Subcutaneous preadipocyte (primary cell): Measurements from ENCODE around the gene SYCP2L. TPM values are rescaled to one million over a fixed set of nuclear protein-coding genes. Genes with fewer than 3 reads are reported as not detected.

Experiments used
- total RNA-seq: library from RNA; depleted of rRNA; stranded (reverse); fragments of >200 nt; gene quantifications from 2 replicates; pipeline ENCODE4 v1.2.3, GENCODE V29; 2012

SYCP2L gene
- under 0.01 TPM in 1 of 2 replicates, not detected in the other for total RNA-seq

DNA sequence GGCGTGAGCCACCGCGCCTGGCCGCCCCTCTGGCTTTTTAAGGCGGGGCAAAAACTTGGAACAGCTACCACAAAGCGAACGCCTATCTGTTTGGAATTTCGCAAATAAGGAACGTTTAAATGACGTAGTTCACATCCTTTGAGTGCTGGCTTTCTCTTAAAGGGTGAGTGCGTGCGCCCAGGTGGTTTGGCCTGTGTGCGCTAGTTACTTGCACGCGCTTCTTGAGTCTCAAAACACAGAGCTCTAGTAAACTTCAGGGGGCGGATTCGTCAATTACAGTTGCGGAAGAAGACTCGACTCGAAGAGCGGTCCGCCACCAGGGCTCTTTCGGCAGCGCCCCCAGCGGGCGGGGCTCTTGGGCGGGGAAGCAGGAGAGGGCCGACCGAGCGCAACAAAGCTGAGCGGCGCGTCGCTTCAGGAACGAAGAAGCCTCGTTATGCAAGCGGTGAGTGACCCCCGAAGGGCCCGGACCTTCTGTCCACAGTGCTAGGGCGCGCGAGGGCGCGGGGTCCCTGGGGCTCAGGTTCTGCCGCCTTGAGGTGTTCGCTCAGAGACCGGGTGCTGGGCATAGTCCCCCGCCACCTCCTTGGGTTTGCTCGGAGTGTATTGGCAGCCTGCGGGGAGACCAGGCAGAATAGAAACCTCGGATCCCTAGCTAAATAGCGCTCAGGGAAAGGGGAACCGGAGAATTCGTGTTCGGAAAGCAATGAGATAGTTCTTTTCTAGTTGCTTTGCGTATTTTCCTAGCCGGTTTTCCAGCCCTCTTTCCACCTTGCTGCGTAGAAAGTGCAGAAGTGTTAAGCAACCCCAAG, at the start of gene SYCP2L:
SYCP2L (plus strand) TSS at position 362 of the 812 bp plus-strand sequence; CDS start at position 437, 75 bp downstream.

DNA sequence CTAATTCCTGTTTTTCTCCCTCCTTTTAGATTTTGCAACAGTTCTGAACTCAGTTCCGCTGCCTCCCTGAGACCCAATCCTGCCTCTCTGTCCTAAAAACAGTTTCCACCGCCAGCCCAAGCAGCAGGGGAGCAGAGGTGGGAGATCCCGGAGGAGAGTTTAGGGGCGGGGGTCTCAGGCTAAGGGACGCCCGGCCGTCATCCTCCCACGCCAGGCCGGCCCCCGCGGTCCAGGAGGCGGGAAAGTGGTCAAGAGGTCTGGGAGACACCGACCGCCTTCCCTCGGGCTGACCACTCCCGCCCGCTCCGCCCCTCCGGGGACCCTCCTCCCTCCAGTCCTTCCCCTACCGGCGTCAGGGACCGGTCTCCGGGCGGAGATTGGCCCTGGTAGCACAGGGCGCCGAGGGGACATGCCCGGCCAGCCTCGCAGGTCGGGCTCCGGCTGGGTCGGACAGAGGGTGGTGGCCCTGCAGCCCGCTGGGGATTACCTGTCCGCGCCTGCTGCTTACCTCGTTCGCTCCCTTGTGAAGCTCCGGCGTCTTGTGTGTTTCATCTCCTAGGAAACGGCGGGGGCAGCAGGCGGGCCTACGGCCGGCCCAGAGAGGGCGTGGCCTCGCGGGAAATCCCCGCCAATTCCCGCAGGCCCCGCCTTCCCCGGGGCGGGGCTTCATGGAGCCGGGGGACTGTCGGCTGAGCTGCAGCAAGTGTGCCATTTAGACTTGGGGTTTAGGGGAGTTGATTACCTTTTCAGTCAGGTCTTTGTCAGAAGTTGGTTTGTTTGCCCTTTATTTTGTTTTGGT, 48.7 kb upstream of the SYCP2L start, which contains the start of gene MAK:
MAK (minus strand) TSS at position 545 of the 799 bp plus-strand sequence. CDS start 7,891 bp downstream, outside the sequence.

Other genes with a start within 250 kb of the SYCP2L start
- 0.59 and 1.1 TPM in 2 replicates for gene C6orf52, start 192.4 kb upstream of the SYCP2L start, total RNA-seq
- gene PAK1IP1, start 192.1 kb upstream of the SYCP2L start, total RNA-seq = 22.0 and 26.4 TPM in 2 replicates
- 84.6 and 101 TPM in 2 replicates for gene TMEM14C, start 164.0 kb upstream of the SYCP2L start, total RNA-seq
- 61.7 and 68.0 TPM in 2 replicates for gene TMEM14B, start 139.2 kb upstream of the SYCP2L start, total RNA-seq
- not detected in 2 replicates for gene MAK, start 48.5 kb upstream of the SYCP2L start, total RNA-seq
- gene GCM2, start 5.0 kb upstream of the SYCP2L start, total RNA-seq = not detected in 2 replicates
- gene ELOVL2, start 157.3 kb downstream of the SYCP2L start, total RNA-seq = under 0.01 and 0.39 TPM in 2 replicates
- 5.1 and 6.6 TPM in 2 replicates for gene SMIM13, start 206.8 kb downstream of the SYCP2L start, total RNA-seq
- not detected in 2 replicates for gene ERVFRD-1, start 224.7 kb downstream of the SYCP2L start, total RNA-seq